Measurements from ENCODE around the gene EPM2AIP1. TPM values are rescaled to one million over a fixed set of nuclear protein-coding genes. Genes with fewer than 3 reads are reported as not detected.
"Not testable (repeated sequence)": the region's sequence is repeated elsewhere in the genome, so short reads cannot be mapped to it uniquely, and the experiment has no call there.

The EPM2AIP1 gene
- total and polyA plus RNA-seq, 2 of the 8 experiments (the other 6 are each of a cell fraction or from before 2014, with no cell fraction given): 6.6 to 9.0 TPM

DNA sequence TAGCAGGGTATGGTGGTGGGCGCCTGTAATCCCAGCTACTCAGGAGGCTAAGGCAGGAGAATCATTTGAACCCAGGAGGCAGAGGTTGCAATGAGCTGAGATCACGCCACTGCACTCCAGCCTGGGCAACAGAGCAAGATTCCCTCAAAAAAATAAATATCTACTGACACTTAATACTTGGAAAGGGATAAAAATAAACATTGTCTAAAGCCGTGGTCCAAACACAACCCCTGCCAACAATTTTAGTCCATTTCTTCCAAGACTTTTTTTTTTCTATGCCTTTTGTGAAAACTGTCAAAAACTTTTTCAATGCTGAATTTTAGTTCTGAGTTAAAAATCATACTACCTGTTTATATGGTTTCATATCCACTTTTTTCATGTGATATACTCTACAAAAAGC lies 49.8 kb upstream of the EPM2AIP1 start:
- H3K18ac ChIP-seq (ENCODE audit: extremely low read depth, low read length); H4K20me1 ChIP-seq (replicated peaks in 1 of 2; ENCODE audit: control insufficient read depth in 1 of 2, insufficient read depth in 2 of 2, low read length in 2 of 2); H3K4me2 ChIP-seq (ENCODE audit: insufficient read depth in 1 of 2, low read depth in 2 of 2, low read length in 2 of 2); H3K79me1 ChIP-seq (ENCODE audit: low read depth, low read length); H3K27ac ChIP-seq (ENCODE audit: low read depth, low read length); H3K27me3 ChIP-seq (replicated peaks in 1 of 4; ENCODE audit: control insufficient read depth in 3 of 4, extremely low read depth in 1 of 4, insufficient read depth in 3 of 4, low read length in 3 of 4); H2BK20ac ChIP-seq (ENCODE audit: low read length); H3K56ac ChIP-seq (replicated peaks; ENCODE audit: insufficient read length, low read depth, low read length); H4K5ac ChIP-seq (ENCODE audit: insufficient read length, low read depth, low read length); H2BK5ac ChIP-seq (ENCODE audit: low read depth, low read length); H3K4me3 ChIP-seq (ENCODE audit: extremely low read depth in 1 of 4, insufficient read depth in 2 of 4, low read depth in 3 of 4, low read length in 4 of 4); H3K4me1 ChIP-seq (replicated peaks in 1 of 4; ENCODE audit: control insufficient read depth in 3 of 4, insufficient read depth in 4 of 4, low read length in 3 of 4); H2AK5ac ChIP-seq (ENCODE audit: low read depth, low read length); H2AFZ ChIP-seq (ENCODE audit: low read length); H2BK12ac ChIP-seq (ENCODE audit: low read depth, low read length); H3K23me2 ChIP-seq (ENCODE audit: low read depth, low read length); H3K79me2 ChIP-seq (ENCODE audit: control insufficient read depth in 1 of 2, insufficient read depth in 2 of 2, low read length in 2 of 2); H2BK15ac ChIP-seq (ENCODE audit: low read length); H3K14ac ChIP-seq (ENCODE audit: insufficient read length); H4K91ac ChIP-seq (replicated peaks; ENCODE audit: insufficient read length, low read length); H4K8ac ChIP-seq (ENCODE audit: extremely low read depth, insufficient read depth, low read length); H3K9me3 ChIP-seq (ENCODE audit: insufficient read depth in 2 of 2, low read depth in 1 of 2, low read length in 1 of 2); CTCF ChIA-PET (ENCODE audit: partially characterized antibody); H3K4ac ChIP-seq (replicated peaks; ENCODE audit: insufficient read length, low read depth, low read length); H3K23ac ChIP-seq (ENCODE audit: insufficient read length); H3K9ac ChIP-seq (replicated peaks in 1 of 4; ENCODE audit: extremely low read depth in 1 of 4, low read depth in 3 of 4, low read length in 3 of 4); FAIRE-seq; DNase-seq (ENCODE audit: low read depth in 1 of 2, low spot score in 2 of 2); H2BK120ac ChIP-seq (replicated peaks; ENCODE audit: low read depth, low read length): not testable (repeated sequence)
- POLR2A ChIA-PET (ENCODE audit: partially characterized antibody): interaction anchor here (1.0 kb wide), 1 partner anchor 27 kb away, joined by 3 read pairs; no protein-coding TSS in a partner anchor
- 95% methylated on average over 3 of the region's 3 CpGs; no CpG with 5 or more reads in 1 of the 2 experiments for WGBS, 2 experiments (ENCODE audit: extremely low coverage in 1 of 2, insufficient coverage in 1 of 2, insufficient read length in 1 of 2, insufficient replicate concordance in 2 of 2, low coverage in 1 of 2, low lambda C conversion rate in 2 of 2, missing lambda C conversion rate in 1 of 2)
- peaks cover 9 to 42% (median 32%) of the 10 kb centered on the region in 4 experiments; a peak in 7 of 8 replicates for H3K36me3 ChIP-seq (ENCODE audit: control insufficient read depth in 2 of 4, insufficient read depth in 4 of 4, low read length in 3 of 4)
